Measurements from ENCODE around the gene OPN1SW.
A peak's percentile ranks its signal among the peaks of the same experiment; 100 is the strongest.

The OPN1SW gene

DNA sequence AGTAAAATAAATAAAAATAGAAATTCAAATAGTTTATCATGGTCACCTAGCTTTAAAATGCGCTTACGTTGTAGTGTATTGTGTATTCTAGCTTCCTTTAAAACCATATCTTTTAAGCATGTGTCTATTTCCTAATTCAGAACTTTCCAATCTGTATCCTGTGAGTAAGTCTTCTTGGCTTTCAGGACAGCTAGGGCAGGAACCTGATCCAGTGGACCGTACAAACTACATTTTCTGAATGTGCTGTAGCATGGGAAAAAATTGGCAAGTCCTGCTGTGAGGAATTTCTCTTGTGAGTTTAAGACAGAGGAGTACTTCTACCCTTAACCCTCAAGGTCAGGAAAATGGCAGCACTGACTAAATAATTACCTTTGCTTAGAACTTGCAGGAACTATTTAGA lies 12.1 kb downstream of the OPN1SW start:
- peaks cover 71% of the 10 kb centered on the region for H3K36me3 Mint-ChIP-seq (ENCODE audit: insufficient read depth)

DNA sequence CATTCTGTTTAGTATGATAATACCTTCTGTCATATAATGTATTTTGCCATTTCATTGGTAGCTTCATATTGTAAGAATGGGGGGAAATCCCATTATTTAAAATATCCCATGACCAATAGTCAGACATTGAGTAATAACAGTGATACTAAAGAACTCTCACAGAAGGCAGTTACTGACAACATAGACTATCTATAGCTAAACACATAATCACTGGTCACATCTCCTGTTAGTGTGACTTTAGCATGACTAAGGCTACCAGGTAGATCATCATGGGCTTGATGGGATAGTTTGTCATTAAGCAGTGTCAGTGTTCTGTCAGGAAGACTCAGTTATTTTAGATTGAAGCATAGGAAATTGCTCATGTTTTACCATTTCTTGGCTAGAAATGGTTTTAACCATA lies 16.4 kb downstream of the OPN1SW start:
- Mint-ChIP-seq H3K4me3 (no peak overlapping the region), H3K27ac (no peak overlapping the region), H3K4me1 (ENCODE audit: low read depth in 2 of 2) (peaks cover 0 to 1% of the 10 kb centered on the region in 2 donors), H3K27me3 (no peaks in the 10 kb centered on the region), H3K36me3 (ENCODE audit: insufficient read depth) (peaks cover 55% of the 10 kb centered on the region), H3K9me3 (no peaks in the 10 kb centered on the region)
- DNase-seq: no peak
- ATAC-seq (replicated peaks): no peak

More for the DNA sequence above, 12.1 kb downstream of the OPN1SW start:
- ATAC-seq (replicated peaks) (no peak), DNase-seq (no peak)
- H3K4me3 Mint-ChIP-seq: no peak overlapping the region
- H3K4me1 Mint-ChIP-seq (ENCODE audit: low read depth in 2 of 2): no peaks in the 10 kb centered on the region
- no peaks in the 10 kb centered on the region for H3K27me3 Mint-ChIP-seq
- H3K9me3 Mint-ChIP-seq: no peaks in the 10 kb centered on the region
- H3K27ac Mint-ChIP-seq: no peak overlapping the region

GRCh38 chr7:128758553-128758952 lies 17.0 kb downstream of the OPN1SW start:
- no peak overlapping the region for H3K27ac Mint-ChIP-seq

GRCh38 chr7:128757203-128757602 lies 18.4 kb downstream of the OPN1SW start:
- Mint-ChIP-seq H3K4me3 (no peak overlapping the region), H3K9me3 (no peaks in the 10 kb centered on the region), H3K36me3 (ENCODE audit: insufficient read depth) (peaks cover 61% of the 10 kb centered on the region), H3K27me3 (no peaks in the 10 kb centered on the region), H3K27ac (no peak overlapping the region), H3K4me1 (ENCODE audit: low read depth in 2 of 2) (peaks cover 0 to 5% of the 10 kb centered on the region in 2 donors)
- DNase-seq: no peak
- ATAC-seq (replicated peaks): no peak

More at GRCh38 chr7:128758553-128758952, 17.0 kb downstream of the OPN1SW start:
- no peaks in the 10 kb centered on the region for H3K27me3 Mint-ChIP-seq
- ATAC-seq (replicated peaks) (no peak), DNase-seq (no peak)
- no peak overlapping the region for H3K4me3 Mint-ChIP-seq
- peaks cover 0 to 3% of the 10 kb centered on the region in 2 donors for H3K4me1 Mint-ChIP-seq (ENCODE audit: low read depth in 2 of 2)
- H3K9me3 Mint-ChIP-seq: no peaks in the 10 kb centered on the region
- H3K36me3 Mint-ChIP-seq (ENCODE audit: insufficient read depth): peaks cover 55% of the 10 kb centered on the region

DNA sequence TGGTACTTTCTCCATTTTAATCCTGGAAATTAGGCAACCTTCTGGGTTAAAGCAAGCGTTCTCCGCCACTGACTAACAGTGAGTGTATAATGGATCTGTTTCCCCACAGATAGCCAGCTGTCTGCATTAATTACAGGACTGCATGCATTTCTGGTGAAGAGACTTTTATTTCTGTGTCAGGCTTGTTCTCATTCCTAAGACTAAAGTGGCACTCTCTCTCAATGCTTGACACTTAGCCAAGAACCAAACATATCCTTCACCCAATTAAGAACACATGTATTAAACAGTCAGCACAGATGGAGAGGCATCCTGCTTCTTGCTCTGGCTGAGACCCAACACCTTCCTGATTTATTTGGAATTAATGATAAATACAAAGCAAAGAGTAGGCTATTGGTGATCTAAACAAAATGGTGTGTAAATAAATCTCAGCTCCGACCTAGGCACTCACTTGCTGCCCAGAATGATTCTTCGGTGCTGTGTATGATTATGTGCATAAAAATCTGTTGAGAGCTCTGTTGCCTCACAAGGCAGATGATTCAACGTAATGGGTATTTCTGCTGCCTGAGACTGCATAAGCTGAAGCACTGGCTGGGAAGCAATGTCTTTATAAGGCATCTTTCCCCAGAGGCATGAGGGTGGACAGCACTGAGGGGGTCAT lies 19.6 kb downstream of the OPN1SW start:
- no peaks in the 10 kb centered on the region for H3K9me3 Mint-ChIP-seq
- no peak overlapping the region for H3K27ac Mint-ChIP-seq
- DNase-seq: no peak
- H3K27me3 Mint-ChIP-seq: no peaks in the 10 kb centered on the region
- H3K4me1 Mint-ChIP-seq (ENCODE audit: low read depth in 2 of 2): peaks cover 0 to 5% of the 10 kb centered on the region in 2 donors
- peaks cover 58% of the 10 kb centered on the region for H3K36me3 Mint-ChIP-seq (ENCODE audit: insufficient read depth)
- no peak for ATAC-seq (replicated peaks)
- H3K4me3 Mint-ChIP-seq: no peak overlapping the region

DNA sequence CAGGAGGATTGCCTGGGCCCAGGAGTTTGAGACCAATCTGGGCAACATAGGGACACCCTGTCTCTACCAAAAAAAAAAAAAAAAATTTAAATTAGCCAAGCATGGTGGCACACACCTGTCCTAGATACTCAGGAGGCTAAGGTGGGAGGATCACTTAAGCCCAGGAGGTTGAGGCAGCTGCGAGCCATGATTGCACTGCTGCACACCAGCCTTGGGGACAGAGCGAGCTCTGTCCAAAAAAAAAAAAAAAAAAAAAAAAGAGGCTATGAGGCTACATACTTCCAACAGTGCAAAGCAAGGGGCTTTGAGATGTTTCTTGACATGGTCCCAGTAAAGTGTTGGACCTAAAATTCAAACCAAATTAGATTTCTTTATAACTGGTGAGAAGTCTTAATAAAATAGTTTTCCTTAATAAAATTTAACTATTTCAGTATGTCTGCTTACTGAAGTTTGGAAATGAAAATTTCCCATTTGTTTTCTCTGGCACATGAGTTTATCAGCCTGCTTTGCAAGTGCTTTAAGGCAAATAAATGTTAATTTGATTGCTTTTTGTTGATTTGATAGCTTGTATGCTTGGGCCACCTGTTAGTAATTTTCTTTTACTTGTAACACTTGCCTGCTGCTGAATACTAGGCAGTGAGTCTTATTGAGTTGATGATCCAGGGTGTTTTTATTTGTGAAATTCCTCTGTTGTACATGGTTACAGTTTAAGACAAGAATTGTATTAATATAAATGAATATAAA lies 20.3 kb downstream of the OPN1SW start:
- Mint-ChIP-seq H3K4me3 (no peak overlapping the region), H3K27me3 (no peaks in the 10 kb centered on the region), H3K4me1 (ENCODE audit: low read depth in 2 of 2) (peaks cover 0 to 5% of the 10 kb centered on the region in 2 donors), H3K36me3 (ENCODE audit: insufficient read depth) (peaks cover 57% of the 10 kb centered on the region), H3K27ac (no peak overlapping the region), H3K9me3 (no peaks in the 10 kb centered on the region)
- DNase-seq (no peak), ATAC-seq (replicated peaks) (no peak)

DNA sequence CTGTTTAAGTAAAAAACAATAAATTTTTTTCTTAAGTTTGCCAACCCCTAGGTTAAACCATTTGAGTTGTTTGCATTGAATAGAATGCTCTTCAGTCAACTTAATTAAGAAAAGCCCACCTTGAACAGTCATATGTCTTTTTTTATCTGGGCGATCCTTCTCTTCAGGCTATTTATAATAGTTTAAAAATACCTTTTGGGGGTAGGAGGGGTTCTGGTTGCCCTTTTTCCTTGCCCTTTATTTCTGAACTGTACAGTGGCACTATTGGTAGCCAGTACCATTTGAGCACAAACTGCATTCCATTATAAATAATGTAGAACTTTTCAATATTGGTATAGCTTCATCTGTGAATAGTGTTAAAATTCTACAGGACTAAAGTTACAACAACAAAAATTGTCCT lies 23.3 kb downstream of the OPN1SW start:
- ATAC-seq (replicated peaks): no peak
- H3K36me3 Mint-ChIP-seq (ENCODE audit: insufficient read depth): peaks cover 68% of the 10 kb centered on the region
- H3K4me3 Mint-ChIP-seq: no peak overlapping the region
- no peak for DNase-seq
- H3K27ac Mint-ChIP-seq: no peak overlapping the region
- no peaks in the 10 kb centered on the region for H3K27me3 Mint-ChIP-seq
- no peaks in the 10 kb centered on the region for H3K9me3 Mint-ChIP-seq
- peaks cover under 1 to 13% of the 10 kb centered on the region in 2 donors for H3K4me1 Mint-ChIP-seq (ENCODE audit: low read depth in 2 of 2)

- ATAC-seq (replicated peaks) (no peak), DNase-seq (no peak)
- Mint-ChIP-seq H3K4me3 (no peak overlapping the region), H3K36me3 (ENCODE audit: insufficient read depth) (peaks cover 43% of the 10 kb centered on the region), H3K27ac (no peak overlapping the region), H3K9me3 (no peaks in the 10 kb centered on the region), H3K4me1 (ENCODE audit: low read depth in 2 of 2) (peaks cover 16 to 21% of the 10 kb centered on the region in 2 donors), H3K27me3 (no peaks in the 10 kb centered on the region)
Measured at GRCh38 chr7:128747327-128748079, 28.1 kb downstream of the OPN1SW start.

GRCh38 chr7:128745706-128746105 lies 29.9 kb downstream of the OPN1SW start:
- Mint-ChIP-seq H3K27me3 (no peaks in the 10 kb centered on the region), H3K27ac (no peak overlapping the region), H3K4me3 (no peak overlapping the region), H3K9me3 (no peaks in the 10 kb centered on the region), H3K36me3 (ENCODE audit: insufficient read depth) (peaks cover 34% of the 10 kb centered on the region), H3K4me1 (ENCODE audit: low read depth in 2 of 2) (peaks cover 27 to 33% of the 10 kb centered on the region in 2 donors)
- no peak for DNase-seq
- no peak for ATAC-seq (replicated peaks)

GRCh38 chr7:128744366-128744905 lies 31.2 kb downstream of the OPN1SW start:
- no peaks in the 10 kb centered on the region for H3K27me3 Mint-ChIP-seq
- no peaks in the 10 kb centered on the region for H3K9me3 Mint-ChIP-seq
- ATAC-seq (replicated peaks) (no peak), DNase-seq (no peak)
- peaks cover 27% of the 10 kb centered on the region for H3K36me3 Mint-ChIP-seq (ENCODE audit: insufficient read depth)
- no peak overlapping the region for H3K4me3 Mint-ChIP-seq
- H3K27ac Mint-ChIP-seq: peak overlapping the region; percentile 36 to 64
- H3K4me1 Mint-ChIP-seq (ENCODE audit: low read depth in 2 of 2): peaks cover 31 to 43% of the 10 kb centered on the region in 2 donors

GRCh38 chr7:128743112-128743772 lies 32.4 kb downstream of the OPN1SW start:
- Mint-ChIP-seq H3K36me3 (ENCODE audit: insufficient read depth) (peaks cover 24% of the 10 kb centered on the region), H3K4me1 (ENCODE audit: low read depth in 2 of 2) (peaks cover 36 to 52% of the 10 kb centered on the region in 2 donors), H3K9me3 (no peaks in the 10 kb centered on the region), H3K4me3 (no peak overlapping the region), H3K27ac (peak overlapping the region; percentile 36 to 64), H3K27me3 (no peaks in the 10 kb centered on the region)
- DNase-seq: no peak
- no peak for ATAC-seq (replicated peaks)

DNA sequence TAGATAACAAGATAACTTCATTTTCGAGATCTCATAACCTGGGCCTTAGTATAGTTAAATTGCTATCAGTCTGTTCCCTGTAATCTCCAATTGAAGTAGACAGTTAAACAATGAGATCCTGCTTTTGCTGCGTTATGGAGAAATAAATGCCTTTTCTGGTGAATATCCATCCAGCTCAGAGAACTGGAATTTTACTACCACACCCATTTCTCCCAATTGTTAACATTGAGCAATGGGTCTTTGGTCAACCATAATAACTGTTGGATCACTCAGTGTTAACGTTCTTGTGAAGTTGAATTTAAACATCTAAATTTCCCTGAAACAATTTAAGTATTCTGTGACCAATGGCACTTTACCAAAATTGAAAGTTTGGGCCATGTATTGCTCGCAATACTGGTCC lies 33.4 kb downstream of the OPN1SW start:
- Mint-ChIP-seq H3K9me3 (no peaks in the 10 kb centered on the region), H3K36me3 (ENCODE audit: insufficient read depth) (peaks cover 19% of the 10 kb centered on the region), H3K4me1 (ENCODE audit: low read depth in 2 of 2) (peaks cover 31 to 55% of the 10 kb centered on the region in 2 donors), H3K4me3 (no peak overlapping the region), H3K27ac (no peak overlapping the region), H3K27me3 (no peaks in the 10 kb centered on the region)
- ATAC-seq (replicated peaks): no peak
- DNase-seq: no peak

DNA sequence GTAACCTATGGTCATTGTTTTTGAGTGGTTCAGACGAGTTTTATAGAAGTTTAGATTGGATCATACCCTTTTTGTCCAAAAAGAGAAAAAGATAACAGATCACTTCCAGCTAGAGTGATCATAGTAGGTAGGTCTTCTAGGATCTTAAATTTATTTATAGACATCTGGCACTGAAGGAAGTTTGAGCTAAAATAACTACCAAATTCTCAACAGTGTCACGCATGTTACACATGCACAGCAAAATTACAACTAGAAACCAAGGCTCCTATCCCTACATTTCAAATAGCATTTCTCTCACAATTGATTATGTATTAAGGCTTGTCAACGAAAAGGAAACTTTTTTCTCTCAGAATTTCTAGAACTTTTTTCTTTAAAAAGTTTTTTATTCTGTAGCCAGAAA lies 34.1 kb downstream of the OPN1SW start:
- H3K27ac Mint-ChIP-seq: no peak overlapping the region
- no peaks in the 10 kb centered on the region for H3K27me3 Mint-ChIP-seq
- ATAC-seq (replicated peaks) (no peak), DNase-seq (no peak)
- H3K4me3 Mint-ChIP-seq: no peak overlapping the region
- H3K9me3 Mint-ChIP-seq: no peaks in the 10 kb centered on the region
- H3K36me3 Mint-ChIP-seq (ENCODE audit: insufficient read depth): peaks cover 19% of the 10 kb centered on the region
- H3K4me1 Mint-ChIP-seq (ENCODE audit: low read depth in 2 of 2): peaks cover 27 to 50% of the 10 kb centered on the region in 2 donors

All from effector memory CD8-positive, alpha-beta T cell (primary cell).